Limb (tissue), 2 donors: ENCODE data around the gene HGS.

Source experiments
- DNase-seq, 2 donors: peaks; one replicate each; pipeline ENCODE4 v3.0.0-alpha.2; 2016; ENCODE audit errors: extremely low spot score in 2 of 2

HGS gene

DNA sequence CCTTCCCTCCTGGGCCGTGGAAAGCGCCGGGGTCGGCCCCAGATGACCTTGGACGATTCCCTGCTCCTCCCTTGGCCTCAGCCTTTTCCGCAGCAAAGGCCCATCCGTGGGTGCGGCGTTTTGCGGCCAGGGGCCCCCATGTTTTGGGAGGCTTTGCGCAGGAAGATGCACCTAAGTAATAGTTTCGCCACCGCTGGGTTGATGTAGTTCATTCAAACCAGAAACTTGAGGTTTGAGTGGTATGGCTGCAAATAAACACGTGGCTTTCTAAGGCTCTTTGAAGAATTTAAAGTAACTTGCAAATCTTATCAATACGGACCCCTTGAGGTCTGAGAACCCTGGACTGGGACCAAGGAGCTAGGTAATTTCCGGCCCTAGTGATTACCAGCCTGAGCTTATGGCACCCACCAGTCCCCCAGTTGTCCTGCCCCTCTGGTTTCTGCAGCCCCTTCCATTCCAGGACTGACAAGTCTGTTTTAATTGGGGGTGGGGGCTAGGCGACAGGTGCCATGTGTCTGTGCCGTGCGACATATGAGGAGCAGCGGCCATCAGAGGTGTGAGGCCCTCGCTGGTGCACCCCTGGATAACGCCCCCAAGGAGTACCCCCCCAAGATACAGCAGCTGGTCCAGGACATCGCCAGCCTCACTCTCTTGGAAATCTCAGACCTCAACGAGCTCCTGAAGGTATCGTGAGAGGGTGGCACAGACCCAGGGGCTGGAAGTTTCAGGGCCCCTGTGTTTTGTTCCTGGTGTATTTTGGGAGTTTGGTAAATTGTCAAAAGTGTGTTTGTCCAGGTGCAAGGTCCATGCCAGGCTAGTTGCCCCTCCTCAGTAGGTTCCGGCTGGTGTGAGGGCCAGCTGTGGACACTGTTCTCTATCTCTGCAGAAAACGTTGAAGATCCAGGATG is 20.2 kb downstream of the HGS start:
- no peak for DNase-seq

DNA sequence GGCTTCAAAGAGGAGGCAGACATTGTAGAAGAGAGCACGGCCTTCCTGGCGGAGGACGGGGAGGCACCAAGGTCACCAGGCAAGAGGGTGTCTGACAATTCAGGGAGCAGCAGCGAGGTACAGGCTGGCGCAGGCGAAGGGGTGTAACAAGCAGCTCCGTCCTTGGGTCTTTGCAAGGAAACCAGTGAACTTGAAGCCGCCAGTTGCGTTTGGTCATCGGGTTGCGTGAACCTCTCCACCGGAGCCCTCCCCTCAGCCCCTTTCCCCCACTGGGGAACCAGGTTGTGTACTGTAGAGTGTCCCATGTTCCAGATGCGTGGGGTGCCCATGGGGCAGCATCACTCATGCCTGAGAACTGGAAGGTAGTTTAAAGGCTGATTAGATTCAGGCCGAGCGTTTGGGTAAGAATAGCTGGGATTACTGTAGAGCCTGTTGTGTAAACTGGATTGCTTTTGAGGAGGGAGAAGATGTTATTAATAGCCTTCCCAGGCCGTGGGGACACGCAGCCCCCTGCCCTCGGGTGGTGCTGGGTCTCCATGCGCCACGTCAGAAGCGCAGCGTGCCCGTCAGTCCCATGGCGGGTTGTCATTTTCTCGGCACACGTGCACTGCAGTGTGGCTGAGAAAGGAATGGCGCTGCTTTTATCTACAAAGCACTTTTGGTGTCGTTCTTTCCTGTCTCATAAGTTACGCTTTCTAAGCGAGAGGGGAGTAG is 21.9 kb downstream of the HGS start:
- no peak for DNase-seq

- DNase-seq: no peak
These were observed 22.4 kb downstream of the HGS start for GRCh38 chr17:81706232-81706611.

DNA sequence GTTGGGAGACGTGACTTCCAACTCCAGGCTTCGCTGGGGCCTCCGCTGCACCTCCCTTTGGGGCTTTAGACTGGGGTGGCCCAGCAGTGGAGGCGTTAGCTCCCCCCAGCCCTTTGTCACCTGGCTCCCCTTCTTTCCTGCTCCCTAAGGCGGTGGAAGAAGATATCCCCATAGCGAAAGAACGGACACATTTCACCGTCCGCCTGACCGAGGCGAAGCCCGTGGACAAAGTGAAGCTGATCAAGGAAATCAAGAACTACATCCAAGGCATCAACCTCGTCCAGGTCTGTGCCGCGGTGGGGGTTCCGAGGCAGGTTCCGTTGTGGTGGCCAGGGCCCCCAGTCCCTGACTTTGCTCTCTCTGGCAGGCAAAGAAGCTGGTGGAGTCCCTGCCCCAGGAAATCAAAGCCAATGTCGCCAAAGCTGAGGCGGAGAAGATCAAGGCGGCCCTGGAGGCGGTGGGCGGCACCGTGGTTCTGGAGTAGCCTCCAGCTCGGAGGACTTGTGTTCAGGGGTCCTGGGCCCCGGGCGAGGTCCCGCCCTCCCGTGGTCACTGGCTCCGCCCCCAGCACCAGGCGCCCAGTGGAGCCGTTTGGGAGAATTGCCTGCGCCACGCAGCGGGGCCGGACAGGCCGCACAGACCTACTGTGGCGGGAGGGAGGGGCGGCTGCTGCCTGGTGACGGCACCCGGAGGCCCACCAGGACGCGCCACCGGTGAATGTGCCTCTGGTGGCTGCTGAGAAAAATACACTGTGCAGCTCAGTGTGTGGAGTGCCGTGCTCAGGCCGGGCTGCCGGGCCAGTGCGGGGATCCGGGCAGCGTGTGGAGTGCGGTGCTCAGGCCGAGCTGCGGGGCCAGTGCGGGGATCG is 23.2 kb downstream of the HGS start:
- no peak for DNase-seq

DNA sequence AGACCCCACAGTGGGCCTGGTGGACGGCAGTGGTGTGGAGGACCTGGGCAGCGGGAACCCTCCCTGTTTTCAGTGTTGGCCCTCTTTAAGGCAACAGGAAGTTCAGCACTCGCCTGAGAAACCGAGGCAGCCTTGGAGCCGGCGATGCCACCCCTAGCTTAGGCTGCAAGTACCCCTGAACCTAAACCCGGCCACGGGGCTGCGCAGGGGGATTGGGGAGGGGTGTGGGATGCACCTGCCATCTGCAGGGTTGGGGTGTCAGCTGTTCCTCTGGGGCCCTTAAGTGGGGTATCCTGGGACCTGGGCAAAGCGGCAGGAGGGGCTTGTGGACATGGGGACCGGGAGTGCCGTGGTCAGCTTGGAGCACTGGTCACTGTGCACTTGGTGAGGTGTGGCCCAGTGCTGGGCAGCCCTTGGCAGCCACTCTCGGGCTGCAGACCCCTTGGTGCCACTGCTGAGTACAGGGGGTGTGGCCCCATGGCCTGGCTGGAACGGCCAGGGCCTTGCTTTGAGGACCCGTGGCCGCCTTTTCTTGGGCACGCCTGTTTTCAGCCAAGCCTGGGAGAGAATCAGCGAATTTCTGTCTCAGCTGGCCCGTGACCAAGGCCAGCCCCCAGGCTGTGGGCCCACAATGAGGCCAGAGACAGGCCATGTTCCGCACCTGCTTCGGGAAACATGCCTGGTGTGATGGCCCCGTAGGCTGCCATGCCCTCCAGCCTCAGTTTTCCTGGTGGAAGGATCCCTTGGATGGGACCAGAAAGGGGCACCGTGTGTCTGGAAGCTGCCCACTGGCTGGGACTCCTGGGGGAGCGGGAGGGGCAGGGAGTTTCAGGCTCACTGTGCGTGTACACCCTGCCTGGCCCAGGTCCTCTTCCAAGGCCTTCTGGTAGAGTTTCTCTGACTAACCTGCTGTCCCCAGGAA is 24.2 kb downstream of the HGS start:
- no peak for DNase-seq

DNA sequence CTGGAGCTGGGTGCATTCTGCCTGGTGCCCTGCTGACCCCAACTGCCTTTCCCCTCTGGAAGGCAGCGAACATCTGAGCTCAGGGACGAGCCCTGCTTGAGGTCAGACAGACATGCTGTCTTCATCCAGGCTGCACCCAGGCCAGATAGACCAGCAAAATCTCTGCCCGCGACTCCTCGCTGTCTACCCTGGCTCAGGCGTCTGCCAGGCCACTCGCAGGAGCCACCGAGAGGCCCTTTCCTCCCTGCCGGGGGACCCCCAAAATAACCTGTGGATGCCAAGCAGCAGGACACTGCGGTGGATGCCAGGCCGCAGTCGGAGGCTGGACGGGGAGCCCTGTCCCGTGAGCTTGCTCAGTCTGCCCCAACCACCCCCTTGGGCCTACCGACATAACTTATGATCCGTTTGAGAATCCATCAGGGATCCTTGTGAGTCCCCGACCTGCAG is 25.0 kb downstream of the HGS start:
- no peak for DNase-seq

GRCh38 chr17:81710514-81711308 is 26.9 kb downstream of the HGS start:
- no peak for DNase-seq

- peak; percentile 73 to 85 for DNase-seq
These were observed 28.1 kb downstream of the HGS start, which contains the start of gene SLC25A10 for GRCh38 chr17:81711814-81712467. TSS of gene SLC25A10 (plus strand) at chr17:81712284. CDS start at chr17:81712427, 143 bp downstream.

- DNase-seq: no peak
These were observed 28.7 kb downstream of the HGS start for GRCh38 chr17:81712468-81713003.

GRCh38 chr17:81713004-81713555 is 29.3 kb downstream of the HGS start:
- no peak for DNase-seq

- DNase-seq: no peak
These were observed 30.0 kb downstream of the HGS start for GRCh38 chr17:81713556-81714411.

- peak in 1 of 2 donors; percentile 33 for DNase-seq
These were observed 30.7 kb downstream of the HGS start for GRCh38 chr17:81714412-81715106.

- DNase-seq: peak in 1 of 2 donors; percentile 26
These were observed 31.5 kb downstream of the HGS start for GRCh38 chr17:81715107-81715871.

GRCh38 chr17:81715872-81716673 is 32.3 kb downstream of the HGS start:
- DNase-seq: peak in 1 of 2 donors; percentile 30

- no peak for DNase-seq
These were observed 32.8 kb downstream of the HGS start for GRCh38 chr17:81716674-81716996.
